ENCODE data around the gene FAM111A.
"Not testable (repeated sequence)": the region's sequence is repeated elsewhere in the genome, so short reads cannot be mapped to it uniquely, and the experiment has no call there.

GRCh38 chr11:59107721-59108120, 34.9 kb upstream of the FAM111A start:
- TF ChIP-seq CTCF (conservative IDR thresholded peaks at IDR 0.05; ENCODE audit: low read depth, low read length); EZH2 (IDR thresholded peaks at IDR 0.05; ENCODE audit: borderline replicate concordance, low read depth, low read length, poor library complexity, severe bottlenecking): not testable (repeated sequence)

Measured in A673 (cell line).